Measurements from ENCODE around the gene ICAM4. TPM values are rescaled to one million over a fixed set of nuclear protein-coding genes. Genes with fewer than 3 reads are reported as not detected.

ICAM4 gene
- total and polyA plus RNA-seq, 2 of the 8 experiments (the other 6 are each of a cell fraction or from before 2014, with no cell fraction given), result 1.5 to 4.1 TPM

- H3K9ac ChIP-seq (replicated peaks in 1 of 4; ENCODE audit: extremely low read depth in 1 of 4, low read depth in 3 of 4, low read length in 3 of 4), result no peak overlapping the region
- H3K79me2 ChIP-seq (ENCODE audit: control insufficient read depth in 1 of 2, insufficient read depth in 2 of 2, low read length in 2 of 2), result no peaks in the 10 kb centered on the region
- H2BK15ac ChIP-seq (ENCODE audit: low read length), result no peak overlapping the region
- no peak overlapping the region for H4K91ac ChIP-seq (replicated peaks; ENCODE audit: insufficient read length, low read length)
- peaks cover 9 to 24% (median 21%) of the 10 kb centered on the region in 4 experiments for H3K27me3 ChIP-seq (replicated peaks in 1 of 4; ENCODE audit: control insufficient read depth in 3 of 4, extremely low read depth in 1 of 4, insufficient read depth in 3 of 4, low read length in 3 of 4)
- H3K27ac ChIP-seq (ENCODE audit: low read depth, low read length), result no peak overlapping the region
- H4K20me1 ChIP-seq (replicated peaks in 1 of 2; ENCODE audit: control insufficient read depth in 1 of 2, insufficient read depth in 2 of 2, low read length in 2 of 2), result no peaks in the 10 kb centered on the region
- H3K4me2 ChIP-seq (ENCODE audit: insufficient read depth in 1 of 2, low read depth in 2 of 2, low read length in 2 of 2), result no peak overlapping the region
- H3K4me3 ChIP-seq (ENCODE audit: extremely low read depth in 1 of 4, insufficient read depth in 2 of 4, low read depth in 3 of 4, low read length in 4 of 4), result no peak overlapping the region
- POLR2A ChIA-PET (ENCODE audit: partially characterized antibody), result interaction anchor here (0.8 kb wide), 1 partner anchor 140 kb away, joined by 3 read pairs; no protein-coding TSS in a partner anchor
- no peak overlapping the region for H2BK120ac ChIP-seq (replicated peaks; ENCODE audit: low read depth, low read length)
- H4K8ac ChIP-seq (ENCODE audit: extremely low read depth, insufficient read depth, low read length), result no peak overlapping the region
- H3K4me1 ChIP-seq (replicated peaks in 1 of 4; ENCODE audit: control insufficient read depth in 3 of 4, insufficient read depth in 4 of 4, low read length in 3 of 4), result peaks cover 0 to 8% (median 5%) of the 10 kb centered on the region in 4 experiments; a peak in 5 of 7 replicates
- CTCF ChIA-PET (ENCODE audit: partially characterized antibody), result interaction anchor here (0.7 to 1.8 kb wide), 8 partner anchors 8 to 1696 kb away, joined by 3 to 9 read pairs (median 4); partner anchors contain the start of genes ICAM4, ICAM5 and RAVER1
- H2BK12ac ChIP-seq (ENCODE audit: low read depth, low read length), result no peak overlapping the region
- H2BK5ac ChIP-seq (ENCODE audit: low read depth, low read length), result no peak overlapping the region
- no peak overlapping the region for H2BK20ac ChIP-seq (ENCODE audit: low read length)
- DNase-seq (ENCODE audit: low read depth in 1 of 2, low spot score in 2 of 2) (no peak), FAIRE-seq (no peak)
- H3K36me3 ChIP-seq (ENCODE audit: control insufficient read depth in 2 of 4, insufficient read depth in 4 of 4, low read length in 3 of 4), result no peaks in the 10 kb centered on the region
- H3K23ac ChIP-seq (ENCODE audit: insufficient read length), result no peak overlapping the region
- H3K4ac ChIP-seq (replicated peaks; ENCODE audit: insufficient read length, low read depth, low read length), result no peak overlapping the region
- H4K5ac ChIP-seq (ENCODE audit: insufficient read length, low read depth, low read length), result no peak overlapping the region
- WGBS, 2 experiments (ENCODE audit: extremely low coverage in 1 of 2, insufficient coverage in 1 of 2, insufficient read length in 1 of 2, insufficient replicate concordance in 2 of 2, low coverage in 1 of 2, low lambda C conversion rate in 2 of 2, missing lambda C conversion rate in 1 of 2), result 83% methylated on average over 10 of the region's 10 CpGs; no CpG with 5 or more reads in 1 of the 2 experiments
- peaks cover 11% of the 10 kb centered on the region; the same call in 1 of the 2 replicates for H3K23me2 ChIP-seq (ENCODE audit: low read depth, low read length)
- no peak overlapping the region for H3K14ac ChIP-seq (ENCODE audit: insufficient read length)
- H2AK5ac ChIP-seq (ENCODE audit: low read depth, low read length), result no peak overlapping the region
- no peak overlapping the region for H2AFZ ChIP-seq (ENCODE audit: low read length)
- H3K9me3 ChIP-seq (ENCODE audit: insufficient read depth in 2 of 2, low read depth in 1 of 2, low read length in 1 of 2), result no peaks in the 10 kb centered on the region
- no peaks in the 10 kb centered on the region for H3K79me1 ChIP-seq (ENCODE audit: low read depth, low read length)
- no peak overlapping the region for H3K18ac ChIP-seq (ENCODE audit: extremely low read depth, low read length)
- no peak overlapping the region for H3K56ac ChIP-seq (replicated peaks; ENCODE audit: insufficient read length, low read depth, low read length)
- TF ChIP-seq YY1 (IDR thresholded peaks at IDR 0.05; ENCODE audit: low read depth, low read length), result no peak
- TF ChIP-seq EGR1 (IDR thresholded peaks at IDR 0.05; ENCODE audit: borderline replicate concordance, low read depth, low read length), result no peak
- TF ChIP-seq SRF (IDR thresholded peaks at IDR 0.05; ENCODE audit: low read depth, low read length), result no peak
- TF ChIP-seq SIRT6 (IDR thresholded peaks at IDR 0.05; ENCODE audit: low read length), result no peak
- no peak for TF ChIP-seq GTF2F1 (IDR thresholded peaks at IDR 0.05; ENCODE audit: borderline replicate concordance, low read depth, low read length)
- no peak for TF ChIP-seq CTBP2 (IDR thresholded peaks at IDR 0.05; ENCODE audit: borderline replicate concordance, insufficient read depth, insufficient read length, low read length)
- no peak for TF ChIP-seq CHD1 (IDR thresholded peaks at IDR 0.05; ENCODE audit: low read depth, low read length)
- no peak for TF ChIP-seq TAF7 (optimal IDR thresholded peaks at IDR 0.05; ENCODE audit: borderline replicate concordance, low read depth, low read length)
- TF ChIP-seq RFX5 (IDR thresholded peaks at IDR 0.05; ENCODE audit: borderline replicate concordance, low read depth, low read length), result no peak
- TF ChIP-seq SP2 (IDR thresholded peaks at IDR 0.05; ENCODE audit: low read length), result no peak
- TF ChIP-seq TBP (IDR thresholded peaks at IDR 0.05; ENCODE audit: low read depth, low read length), result no peak
- no peak for TF ChIP-seq KDM5A (IDR thresholded peaks at IDR 0.05; ENCODE audit: low read length)
- TF ChIP-seq JUN (IDR thresholded peaks at IDR 0.05; ENCODE audit: low read depth, low read length), result no peak
- no peak for TF ChIP-seq POLR2AphosphoS5 (IDR thresholded peaks at IDR 0.05; ENCODE audit: low read depth, low read length)
- no peak for TF ChIP-seq MAX (IDR thresholded peaks at IDR 0.05)
Measured at GRCh38 chr19:10274589-10274988, 12.2 kb upstream of the ICAM4 start.
